Keratinocyte (primary cell): Measurements from ENCODE around the gene ERCC6L2. TPM values are rescaled to one million over a fixed set of nuclear protein-coding genes. Genes with fewer than 3 reads are reported as not detected.

Experiments used
- DNase-seq: peaks from one replicate; pipeline ENCODE4 v3.0.0-alpha.2; 2011; ENCODE audit warnings: low read depth, missing footprints, low spot score
- FAIRE-seq: peaks from 2 replicates; lab custom pipeline; 2011; peaks lifted over from hg19 to GRCh38; lab: Jason Lieb, UNC
- H2AFZ ChIP-seq: 2 replicates; pipeline ENCODE4 v1.6.0; 2012; ENCODE audit warnings: low read length, control low read depth, inconsistent platforms; ENCODE audit not compliant: control insufficient read depth
- H3K27ac ChIP-seq: 2 replicates; pipeline ENCODE4 v1.5.1; 2011; ENCODE audit warnings: low read length; ENCODE audit not compliant: control insufficient read depth, insufficient read depth
- H3K27me3 ChIP-seq: 3 replicates; pipeline ENCODE4 v1.6.0; 2011; ENCODE audit warnings: low read length; ENCODE audit not compliant: control insufficient read depth, insufficient read depth; ENCODE audit errors: extremely low read depth
- H3K36me3 ChIP-seq, 2 experiments: 2 replicates in 1 of 2; 3 replicates in 1 of 2; pipeline ENCODE4 v1.5.1; 2011; ENCODE audit warnings: low read length in 2 of 2, mild to moderate bottlenecking in 1 of 2; ENCODE audit not compliant: control insufficient read depth in 2 of 2, insufficient read depth in 2 of 2; ENCODE audit errors: extremely low read depth in 1 of 2
- H3K4me1 ChIP-seq: 3 replicates; pipeline ENCODE4 v1.5.1; 2011; ENCODE audit warnings: low read length; ENCODE audit not compliant: control insufficient read depth, insufficient read depth; ENCODE audit errors: extremely low read depth
- H3K4me2 ChIP-seq: 3 replicates; pipeline ENCODE4 v1.6.0; 2011; ENCODE audit warnings: low read depth, low read length; ENCODE audit not compliant: control insufficient read depth, insufficient read depth; ENCODE audit errors: extremely low read depth
- H3K4me3 ChIP-seq, 3 experiments: fragments of 200-600 bp in 1 of 3; sonication (generic) in 1 of 3; 2 replicates in 2 of 3; 3 replicates in 1 of 3; pipeline ENCODE4 v1.5.1; 2011 to 2016; ENCODE audit warnings: low read length in 3 of 3, mild to moderate bottlenecking in 3 of 3, control low read depth in 2 of 3, inconsistent platforms in 1 of 3, low read depth in 1 of 3, mixed read lengths in 1 of 3, mixed run types in 1 of 3, moderate library complexity in 1 of 3; ENCODE audit not compliant: control insufficient read depth in 2 of 3, insufficient read depth in 2 of 3; ENCODE audit errors: extremely low read depth in 1 of 3
- H3K79me2 ChIP-seq: 2 replicates; pipeline ENCODE4 v1.6.0; 2012; ENCODE audit warnings: low read length; ENCODE audit not compliant: control insufficient read depth, insufficient read depth
- H3K9ac ChIP-seq: 3 replicates; pipeline ENCODE4 v1.6.0; 2011; ENCODE audit warnings: low read length; ENCODE audit not compliant: control insufficient read depth, insufficient read depth; ENCODE audit errors: extremely low read depth
- H3K9me1 ChIP-seq: 3 replicates; pipeline ENCODE4 v1.6.0; 2011; ENCODE audit warnings: low read length; ENCODE audit not compliant: control insufficient read depth, insufficient read depth; ENCODE audit errors: extremely low read depth
- H3K9me3 ChIP-seq: 2 replicates; pipeline ENCODE4 v1.5.1; 2012; ENCODE audit warnings: low read depth, low read length; ENCODE audit not compliant: control insufficient read depth
- H4K20me1 ChIP-seq: 3 replicates; pipeline ENCODE4 v1.6.0; 2011; ENCODE audit warnings: low read length; ENCODE audit not compliant: control insufficient read depth, insufficient read depth; ENCODE audit errors: extremely low read depth
- CTCF ChIP-seq, 3 experiments: IDR thresholded peaks in 1 of 3; conservative IDR thresholded peaks in 1 of 3; optimal IDR thresholded peaks in 1 of 3; 2 replicates in 2 of 3; 3 replicates in 1 of 3; pipeline versions ENCODE3 to v1.5.1; 2011; ENCODE audit warnings: low read length in 3 of 3, mild to moderate bottlenecking in 3 of 3, moderate library complexity in 2 of 3, control low read depth in 1 of 3, inconsistent platforms in 1 of 3; ENCODE audit not compliant: insufficient read depth in 2 of 3; ENCODE audit errors: extremely low read depth in 1 of 3
- EZH2 ChIP-seq: IDR thresholded peaks from one replicate; pipeline ENCODE4 v1.6.1; 2012; ENCODE audit warnings: inconsistent platforms, mild to moderate bottlenecking, low read length, moderate library complexity
- dilution Hi-C: fragments of 300-500 bp; cut with MboI; formaldehyde crosslinking; loops from one replicate; pipeline ENCODE4 v1.7.0; 2020; ENCODE audit warnings: low sequenced_read_pairs; ENCODE audit not compliant: extremely low pct_ligation_motif_present
- polyA plus RNA-seq, 5 experiments: library from polyadenylated mRNA; depleted of rRNA in 3 of 5; stranded (reverse) in 3 of 5; stranded (forward) in 1 of 5; unstranded in 1 of 5; fragments of >200 nt; gene quantifications; 1 replicate in 1 of 5; 2 replicates in 3 of 5; 3 replicates in 1 of 5; pipeline versions ENCODE4 v1.2.1 to v1.2.3, GENCODE V29; 2011 to 2012; ENCODE audit warnings: missing spikeins in 2 of 5, low read depth in 1 of 5, low replicate concordance in 1 of 5

The ERCC6L2 gene
- polyA plus RNA-seq, 1 donor (not counting 4 experiments of a cell fraction or from before 2014, with no cell fraction given): 15.4 TPM

GRCh38 chr9:95857124-95857523, 18.4 kb upstream of the ERCC6L2 start:
- Histone ChIP-seq H3K4me3 (no peak overlapping the region), H2AFZ (no peak overlapping the region), H4K20me1 (no peaks in the 10 kb centered on the region), H3K36me3 (no peaks in the 10 kb centered on the region), H3K9ac (no peak overlapping the region), H3K9me1 (no peaks in the 10 kb centered on the region), H3K9me3 (no peaks in the 10 kb centered on the region), H3K4me1 (peaks cover 42% of the 10 kb centered on the region), H3K79me2 (no peaks in the 10 kb centered on the region), H3K27me3 (no peaks in the 10 kb centered on the region), H3K4me2 (peak overlapping the region; percentile 35), H3K27ac (no peak overlapping the region)
- peak; percentile 96 for FAIRE-seq
- DNase-seq: no peak
- dilution Hi-C loops: no loop called here
- TF ChIP-seq EZH2 (no peak), CTCF (optimal IDR thresholded peaks at IDR 0.05 in 1 of 3, IDR thresholded peaks at IDR 0.05 in 1 of 3, conservative IDR thresholded peaks at IDR 0.05 in 1 of 3; ENCODE audit: extremely low read depth in 1 of 3, insufficient read depth in 2 of 3, low read length in 3 of 3) (no peak)

- TF ChIP-seq CTCF (optimal IDR thresholded peaks at IDR 0.05 in 1 of 3, IDR thresholded peaks at IDR 0.05 in 1 of 3, conservative IDR thresholded peaks at IDR 0.05 in 1 of 3; ENCODE audit: extremely low read depth in 1 of 3, insufficient read depth in 2 of 3, low read length in 3 of 3): no peak
- TF ChIP-seq EZH2: no peak
- FAIRE-seq: no peak
- no peak for DNase-seq
Observed at GRCh38 chr9:95857896-95858295, 17.6 kb upstream of the ERCC6L2 start.

More at GRCh38 chr9:95857896-95858295, 17.6 kb upstream of the ERCC6L2 start:
- Histone ChIP-seq H3K4me1 (peaks cover 34% of the 10 kb centered on the region), H4K20me1 (no peaks in the 10 kb centered on the region), H3K36me3 (no peaks in the 10 kb centered on the region), H3K79me2 (no peaks in the 10 kb centered on the region), H3K9me1 (no peaks in the 10 kb centered on the region), H3K4me3 (no peak overlapping the region), H3K9ac (no peak overlapping the region), H3K4me2 (no peak overlapping the region), H3K27ac (no peak overlapping the region), H3K27me3 (no peaks in the 10 kb centered on the region), H3K9me3 (no peaks in the 10 kb centered on the region), H2AFZ (no peak overlapping the region)
- dilution Hi-C loops: no loop called here
